DMS114 treated with DMSO at 0.1 percent for 48 hours (cell line): ENCODE results near the gene PPP6R3.
"Not testable (repeated sequence)": the region's sequence is repeated elsewhere in the genome, so short reads cannot be mapped to it uniquely, and the experiment has no call there.

Source experiments
- DNase-seq: peaks from one replicate; lab custom pipeline; 2025; ENCODE audit not compliant: unreplicated experiment; lab: John Stamatoyannopoulos, UW

The PPP6R3 gene

DNA sequence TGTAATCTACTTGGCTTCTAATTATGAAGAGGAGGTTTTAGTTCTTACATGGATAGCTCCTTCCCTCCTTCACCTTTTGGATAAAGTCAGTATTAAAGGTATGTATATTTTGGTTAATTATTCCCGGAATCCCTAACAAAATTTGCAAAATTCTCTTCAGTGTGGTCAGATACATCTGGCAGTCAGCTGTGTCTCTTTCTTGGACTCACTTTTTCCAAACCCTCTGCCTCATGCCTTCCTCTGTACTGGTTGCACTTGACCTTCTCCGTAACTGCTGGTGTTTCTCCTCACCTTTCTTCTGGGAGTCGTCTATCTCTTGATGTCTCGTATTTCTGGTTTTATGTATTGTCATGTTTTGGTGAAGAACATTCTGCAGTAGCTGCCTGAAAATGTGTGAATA, 62.5 kb downstream of the PPP6R3 start:
- DNase-seq = no peak

DNA sequence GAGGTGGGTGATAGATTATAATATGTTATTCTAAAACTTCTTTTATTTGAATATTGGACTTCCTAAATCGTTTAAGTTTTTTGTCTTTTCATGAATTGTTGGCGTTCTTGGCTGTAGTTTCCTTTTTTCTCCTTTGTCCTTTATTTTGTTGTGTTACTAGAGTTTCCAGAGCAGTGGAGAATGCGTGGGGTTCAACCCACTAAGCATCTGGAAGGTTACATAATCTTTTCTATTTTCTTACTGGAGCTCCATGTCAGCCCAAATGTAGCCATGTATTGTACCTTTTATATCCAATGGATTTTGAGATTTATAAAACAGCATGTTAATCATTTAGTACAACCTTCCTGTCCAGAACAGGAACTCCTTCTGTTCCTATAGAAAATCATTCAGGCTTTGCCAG, 63.2 kb downstream of the PPP6R3 start:
- no peak for DNase-seq

DNA sequence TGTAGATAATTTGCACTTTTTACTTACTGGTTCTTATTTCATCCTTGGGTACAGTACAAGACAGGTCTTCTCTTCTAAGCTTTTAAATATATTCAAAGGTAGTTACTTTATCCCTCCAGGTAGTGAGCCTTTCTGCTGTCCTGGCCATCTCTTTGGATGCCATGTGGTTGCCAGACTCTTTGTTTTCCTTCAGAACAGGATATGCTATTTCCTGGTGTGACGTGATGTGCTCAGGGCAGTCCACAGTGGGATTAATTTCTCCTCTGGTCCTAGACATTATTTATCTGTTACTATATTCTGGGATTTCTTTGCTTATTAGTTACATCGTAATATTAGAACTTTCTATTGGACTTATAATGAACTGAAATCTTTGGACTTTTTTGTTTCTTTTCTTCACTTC, 63.7 kb downstream of the PPP6R3 start:
- no peak for DNase-seq

- DNase-seq = no peak
These were observed 64.1 kb downstream of the PPP6R3 start for GRCh38 chr11:68524681-68525080.

DNA sequence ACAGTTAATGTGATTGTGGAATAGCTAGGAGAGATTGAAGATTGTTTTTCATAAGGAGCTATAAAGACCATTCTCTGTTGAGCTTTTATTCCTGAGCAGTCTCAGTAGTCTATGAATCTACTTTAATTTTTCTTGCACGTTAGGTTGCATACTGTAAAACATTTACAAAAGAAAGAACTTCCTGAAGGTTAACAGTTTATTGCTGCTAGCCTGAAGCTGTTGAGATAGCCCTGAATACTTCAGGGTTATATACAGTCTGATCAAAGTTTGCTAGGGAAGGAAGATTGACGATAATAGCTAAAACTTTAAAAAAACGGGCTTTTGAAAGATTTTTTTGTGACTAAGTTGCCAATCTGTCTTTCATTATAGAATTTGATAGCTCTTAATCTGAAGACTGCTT, 64.8 kb downstream of the PPP6R3 start:
- no peak for DNase-seq

DNA sequence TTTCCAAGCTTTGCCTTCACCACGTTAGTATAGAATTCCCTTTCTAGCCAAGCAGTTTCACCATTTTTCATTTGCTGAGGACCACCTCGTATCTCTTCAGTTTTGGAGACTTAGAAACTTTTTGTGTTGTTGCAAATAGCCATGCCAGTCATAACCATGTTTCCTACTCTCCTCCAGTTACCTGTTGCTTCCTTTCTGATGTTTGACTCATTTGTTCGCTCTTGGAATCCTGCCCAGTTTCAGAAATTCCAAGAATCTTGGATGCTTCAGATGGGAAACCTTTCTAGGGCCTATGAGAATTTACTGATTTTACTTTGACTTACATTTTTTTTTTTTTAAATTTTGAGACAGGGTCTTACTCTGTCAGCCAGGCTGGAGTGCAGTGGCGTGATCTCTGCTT, 65.4 kb downstream of the PPP6R3 start:
- DNase-seq = no peak

- DNase-seq = no peak
These were observed 67.0 kb downstream of the PPP6R3 start for GRCh38 chr11:68527585-68527984.

DNA sequence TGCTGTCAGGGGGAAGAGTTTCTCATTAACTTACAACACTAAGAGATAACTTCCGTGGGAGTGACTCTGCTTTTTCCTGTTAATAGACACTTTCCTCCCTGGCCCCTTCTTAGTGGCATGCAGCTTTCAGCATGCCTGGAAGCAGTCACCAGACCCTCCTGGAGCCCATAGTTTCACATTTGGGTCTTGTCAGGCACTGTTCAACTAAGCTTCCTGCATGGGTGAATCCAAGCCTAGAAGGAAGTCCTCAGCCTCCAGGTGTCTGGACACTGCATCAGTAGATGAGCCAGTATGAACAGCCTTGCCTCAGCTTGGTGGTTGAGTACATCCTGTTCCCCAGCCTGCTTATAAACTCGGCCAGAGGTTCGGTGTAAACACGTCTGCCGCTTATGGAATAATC, 68.1 kb downstream of the PPP6R3 start:
- no peak for DNase-seq

- DNase-seq = no peak
These were observed 70.7 kb downstream of the PPP6R3 start for GRCh38 chr11:68531129-68531693.

DNA sequence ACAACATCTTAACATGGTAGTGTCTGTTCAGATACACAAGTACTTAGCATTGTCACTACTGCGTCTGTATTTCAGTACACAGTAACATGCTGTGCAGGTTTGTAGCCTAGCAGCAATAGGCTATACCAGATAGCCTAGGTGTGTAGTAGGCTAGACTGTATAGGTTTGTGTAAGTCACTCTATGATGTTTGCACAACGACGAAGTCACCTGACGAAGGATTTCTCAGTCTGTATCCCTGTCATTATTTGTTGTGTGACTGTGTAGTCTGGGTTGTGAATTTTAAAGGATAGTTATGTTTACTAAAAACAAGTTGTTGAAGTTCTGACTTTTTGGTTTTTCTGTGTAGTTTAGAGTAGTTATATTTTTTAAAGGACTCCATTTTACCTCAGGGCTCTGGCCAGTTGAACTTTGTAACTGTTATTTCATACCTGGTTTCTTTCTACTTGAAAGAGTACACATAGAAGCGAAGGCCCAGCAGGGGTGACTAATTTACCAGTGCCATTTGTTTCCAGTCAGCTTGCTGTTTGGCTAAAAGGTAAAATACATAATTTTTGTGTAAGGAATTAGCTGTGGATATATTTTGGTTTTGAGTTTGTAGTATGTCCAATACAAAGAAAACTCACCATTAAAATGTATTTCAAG, 72.3 kb downstream of the PPP6R3 start:
- DNase-seq = no peak

GRCh38 chr11:68533945-68534344, 73.4 kb downstream of the PPP6R3 start:
- no peak for DNase-seq

- DNase-seq = no peak
These were observed 74.5 kb downstream of the PPP6R3 start for GRCh38 chr11:68535098-68535497.

- DNase-seq = no peak
These were observed 76.2 kb downstream of the PPP6R3 start for GRCh38 chr11:68536706-68537105.

DNA sequence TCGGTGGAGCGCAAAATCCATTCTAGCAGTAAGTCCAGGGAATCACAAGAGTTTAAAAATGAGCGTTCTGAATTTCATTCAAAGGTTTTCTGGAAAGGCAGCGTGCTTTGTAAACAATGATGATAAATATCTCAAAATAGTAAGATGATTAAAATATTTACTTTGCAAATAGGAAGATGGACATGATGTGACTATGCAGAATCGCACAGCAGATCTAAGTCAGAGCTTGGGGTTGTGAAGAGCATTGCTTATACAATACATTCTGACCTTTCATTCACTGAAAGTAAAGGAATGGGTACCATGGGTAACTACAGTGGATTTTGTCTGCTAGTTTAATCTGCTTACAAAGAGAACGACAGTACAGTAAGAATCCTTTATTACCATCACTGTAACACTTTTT, 77.5 kb downstream of the PPP6R3 start:
- no peak for DNase-seq

DNA sequence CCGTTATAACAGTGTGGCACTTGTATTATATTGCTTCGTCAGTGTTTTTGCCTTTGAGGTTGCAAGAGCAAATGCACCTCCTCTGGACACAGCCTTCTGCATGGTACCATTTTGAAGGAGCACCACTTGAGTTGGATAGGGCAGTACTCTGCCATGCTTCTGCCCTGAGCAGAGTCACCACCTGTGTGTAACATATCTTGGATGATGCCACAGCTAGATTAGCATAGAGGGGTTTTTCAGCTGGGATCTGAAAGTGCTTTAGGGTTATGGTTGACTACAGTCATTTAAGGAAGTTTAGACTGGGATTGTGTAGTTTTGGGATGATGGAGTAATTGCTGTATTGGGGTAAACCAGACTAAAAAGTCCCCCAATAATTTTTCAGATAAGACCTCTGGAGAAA, 78.8 kb downstream of the PPP6R3 start:
- no peak for DNase-seq

DNA sequence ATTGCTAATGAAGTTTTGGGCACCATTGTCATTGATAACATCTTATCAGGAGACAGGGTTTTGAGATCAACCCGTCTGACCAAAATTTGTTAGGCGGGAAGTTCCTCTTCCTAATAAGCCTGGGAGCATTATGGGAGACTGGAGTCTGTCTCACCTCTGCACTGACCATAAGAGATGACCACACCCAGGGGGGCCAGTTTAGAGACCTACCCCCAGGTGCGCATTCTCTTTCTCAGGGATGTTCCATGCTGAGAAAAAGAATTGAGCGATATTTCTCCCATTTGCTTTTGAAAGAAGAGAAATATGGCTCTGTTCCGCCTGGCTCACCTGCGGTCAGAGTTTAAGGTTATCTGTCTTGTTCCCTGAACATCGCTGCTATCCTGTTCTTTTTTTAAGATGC, 80.0 kb downstream of the PPP6R3 start:
- DNase-seq = not testable (repeated sequence)

DNA sequence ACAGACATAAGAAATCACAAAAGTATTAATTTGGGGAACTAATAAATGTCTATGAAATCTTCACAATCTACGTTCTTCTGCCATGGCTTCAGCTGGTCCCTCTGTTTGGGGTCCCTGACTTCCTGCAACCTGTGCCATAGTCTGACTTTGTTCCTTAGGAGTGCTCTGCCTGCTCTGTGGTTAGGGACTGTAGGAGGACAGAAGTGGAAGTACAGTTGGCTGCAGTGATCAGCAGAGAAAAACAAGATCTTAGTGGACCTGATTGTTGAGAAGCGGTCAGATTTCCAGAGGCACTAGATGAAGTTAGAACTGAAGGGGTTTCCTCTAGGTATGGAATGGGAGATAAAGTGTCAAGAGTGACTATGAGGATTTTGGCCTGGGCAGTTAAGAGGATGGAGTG, 80.6 kb downstream of the PPP6R3 start:
- DNase-seq = no peak

- DNase-seq = no peak
These were observed 81.4 kb downstream of the PPP6R3 start for GRCh38 chr11:68541991-68542390.

- DNase-seq = no peak
These were observed 82.1 kb downstream of the PPP6R3 start for GRCh38 chr11:68542617-68543016.

DNA sequence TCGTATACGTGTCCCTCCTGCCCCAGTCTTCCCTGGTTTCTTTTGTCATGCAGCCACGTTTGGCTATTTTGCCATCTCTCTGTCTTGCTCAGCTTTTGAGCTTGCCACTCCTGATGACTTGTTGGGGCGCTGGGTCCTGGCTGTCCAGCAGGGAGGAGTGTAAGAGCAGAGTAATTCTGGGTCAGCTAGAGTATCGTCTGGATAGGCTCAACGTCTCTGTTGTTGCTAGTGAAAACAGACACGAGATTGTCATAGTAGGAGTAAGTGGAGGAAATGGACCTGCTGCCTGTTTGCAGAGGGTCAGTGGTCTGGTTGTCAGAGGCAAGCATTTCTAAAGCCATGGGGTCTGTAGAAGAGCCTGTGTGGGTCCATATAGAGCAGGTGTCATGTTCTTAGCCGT, 83.0 kb downstream of the PPP6R3 start:
- no peak for DNase-seq

DNA sequence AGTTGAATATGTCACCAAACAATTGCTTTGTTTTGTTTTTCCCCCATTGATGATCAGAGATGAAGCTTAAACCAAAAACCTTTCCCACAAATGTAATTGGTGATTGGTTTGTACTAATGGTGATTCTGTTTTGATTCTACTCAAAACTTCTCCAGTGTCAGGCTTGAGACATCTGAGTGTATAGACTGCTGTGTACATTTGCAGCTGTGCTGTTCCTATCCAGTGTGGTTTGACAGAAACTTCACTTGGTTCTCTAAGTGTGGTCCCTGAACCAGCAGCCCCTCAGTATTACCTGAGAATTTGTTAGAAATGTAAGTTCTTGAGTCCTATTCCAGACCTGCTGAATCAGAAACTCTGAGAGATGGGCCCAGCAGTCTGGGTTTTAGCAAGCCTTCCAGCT, 84.8 kb downstream of the PPP6R3 start:
- DNase-seq = no peak

GRCh38 chr11:68545796-68546195, 85.2 kb downstream of the PPP6R3 start:
- no peak for DNase-seq

- no peak for DNase-seq
These were observed 86.0 kb downstream of the PPP6R3 start for GRCh38 chr11:68546555-68546954.
